A549 (cell line): ENCODE results near the gene MYCN.

ENCODE experiments used
- BHLHE40 ChIP-seq: IDR thresholded peaks from 2 replicates; pipeline ENCODE4 v1.6.1; 2012; ENCODE audit warnings: low read depth, low read length, inconsistent platforms
- HMGXB4 ChIP-seq: fragments of 250-450 bp; sonication (Bioruptor Pico); IDR thresholded peaks from 2 replicates; pipeline ENCODE4 v1.5.0; 2021; ENCODE audit warnings: mild to moderate bottlenecking, moderate library complexity, borderline replicate concordance
- MAFK ChIP-seq: fragments of 450-650 bp; IDR thresholded peaks from 2 replicates; pipeline ENCODE4 v1.6.1; 2014; ENCODE audit not compliant: partially characterized antibody
- MAZ ChIP-seq: fragments of 150-350 bp; IDR thresholded peaks from 2 replicates; pipeline ENCODE4 v1.6.1; 2014; ENCODE audit warnings: antibody characterized with exemption, low read depth, low read length, borderline replicate concordance
- PHF8 ChIP-seq: fragments of 200-600 bp; sonication (generic); IDR thresholded peaks from 2 replicates; pipeline ENCODE4 v1.6.1; 2016; ENCODE audit warnings: low read depth, mild to moderate bottlenecking, antibody characterized with exemption, moderate library complexity, borderline replicate concordance
- POLR2A ChIP-seq: IDR thresholded peaks from 2 replicates; pipeline ENCODE4 v1.6.1; 2012; ENCODE audit warnings: mild to moderate bottlenecking, low read length
- ZSCAN20 ChIP-seq: fragments of 250-450 bp; sonication (Bioruptor Pico); IDR thresholded peaks from 2 replicates; pipeline ENCODE4 v1.8.0; 2022; ENCODE audit warnings: mild to moderate bottlenecking, moderate library complexity
- TF ChIP-seq, protein P1 (sequence below): fragments of >200 bp; sonication (Bioruptor Twin); formaldehyde crosslinking; IDR thresholded peaks from 3 replicates; pipeline ENCODE4 v1.5.1; 2016

DNA sequence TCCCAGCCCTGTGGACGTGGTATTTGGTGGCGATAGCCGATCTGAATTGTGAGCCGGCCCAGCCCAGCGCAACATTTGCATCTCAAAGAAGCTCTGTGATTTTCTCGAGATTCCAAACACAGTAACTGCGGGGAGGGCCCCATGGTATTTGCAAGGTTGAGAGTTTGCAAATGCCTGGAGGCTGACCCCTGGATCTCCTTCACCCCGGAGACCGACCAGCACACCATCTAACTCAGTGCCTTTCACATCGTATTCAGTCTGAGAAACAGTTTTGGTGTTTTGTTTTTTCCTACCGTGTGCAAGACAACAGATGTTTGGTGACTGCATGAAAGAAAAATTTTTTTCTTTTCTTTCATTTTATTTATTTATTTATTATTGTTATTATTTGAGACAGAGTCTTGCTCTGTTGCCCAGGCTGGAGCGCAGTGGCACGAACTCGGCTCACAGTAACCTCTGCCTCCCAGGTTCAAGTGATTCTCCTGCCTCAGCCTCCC lies 40.3 kb downstream of the MYCN start:
- TF ChIP-seq, protein P1, sequence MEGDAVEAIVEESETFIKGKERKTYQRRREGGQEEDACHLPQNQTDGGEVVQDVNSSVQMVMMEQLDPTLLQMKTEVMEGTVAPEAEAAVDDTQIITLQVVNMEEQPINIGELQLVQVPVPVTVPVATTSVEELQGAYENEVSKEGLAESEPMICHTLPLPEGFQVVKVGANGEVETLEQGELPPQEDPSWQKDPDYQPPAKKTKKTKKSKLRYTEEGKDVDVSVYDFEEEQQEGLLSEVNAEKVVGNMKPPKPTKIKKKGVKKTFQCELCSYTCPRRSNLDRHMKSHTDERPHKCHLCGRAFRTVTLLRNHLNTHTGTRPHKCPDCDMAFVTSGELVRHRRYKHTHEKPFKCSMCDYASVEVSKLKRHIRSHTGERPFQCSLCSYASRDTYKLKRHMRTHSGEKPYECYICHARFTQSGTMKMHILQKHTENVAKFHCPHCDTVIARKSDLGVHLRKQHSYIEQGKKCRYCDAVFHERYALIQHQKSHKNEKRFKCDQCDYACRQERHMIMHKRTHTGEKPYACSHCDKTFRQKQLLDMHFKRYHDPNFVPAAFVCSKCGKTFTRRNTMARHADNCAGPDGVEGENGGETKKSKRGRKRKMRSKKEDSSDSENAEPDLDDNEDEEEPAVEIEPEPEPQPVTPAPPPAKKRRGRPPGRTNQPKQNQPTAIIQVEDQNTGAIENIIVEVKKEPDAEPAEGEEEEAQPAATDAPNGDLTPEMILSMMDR: no peak
- TF ChIP-seq MAFK (no peak), PHF8 (no peak), MAZ (no peak), ZSCAN20 (CRISPR knock-in tag) (no peak), HMGXB4 (CRISPR knock-in tag) (no peak), POLR2A (no peak), BHLHE40 (no peak)
